Colonic mucosa (tissue), 4 donors: Measurements from ENCODE around the gene THRB. TPM values are rescaled to one million over a fixed set of nuclear protein-coding genes. Genes with fewer than 3 reads are reported as not detected.

Experiments
- DNase-seq: peaks from one replicate; pipeline ENCODE4 v3.0.0-alpha.2; 2020
- H3K27ac ChIP-seq: fragments of 200-600 bp; one replicate; pipeline ENCODE4 v1.8.0; 2021
- H3K27me3 ChIP-seq: fragments of 200-600 bp; one replicate; pipeline ENCODE4 v1.8.0; 2021
- H3K36me3 ChIP-seq: fragments of 200-600 bp; one replicate; pipeline ENCODE4 v1.8.0; 2021
- H3K4me1 ChIP-seq: fragments of 200-600 bp; one replicate; pipeline ENCODE4 v1.8.0; 2021; ENCODE audit warnings: mild to moderate bottlenecking
- H3K4me3 ChIP-seq: fragments of 200-600 bp; one replicate; pipeline ENCODE4 v1.8.0; 2021
- H3K9ac ChIP-seq, 2 donors: one replicate each; pipeline ENCODE4 v1.7.0; 2013; ENCODE audit warnings: control low read depth in 2 of 2, low read depth in 2 of 2, low read length in 2 of 2
- H3K9me3 ChIP-seq: fragments of 200-600 bp; one replicate; pipeline ENCODE4 v1.8.0; 2021
- CTCF ChIP-seq: fragments of 200-600 bp; IDR thresholded peaks from one replicate; pipeline ENCODE4 v1.8.0; 2022; ENCODE audit warnings: antibody characterized with exemption, mild to moderate bottlenecking
- intact Hi-C: fragments of 100-400 bp; cut with DNase I; formaldehyde crosslinking; loops from one replicate; pipeline ENCODE4 v1.14.1; 2022
- total RNA-seq, 2 donors: library from RNA; stranded (reverse); fragmentation: NEBNext Ultra II Directional in 1 of 2; extraction: Animal tissue kit (Norgen Biotek cat#: 25700) in 1 of 2; gene quantifications; one replicate each; pipeline ENCODE4 v1.2.1, GENCODE V29; 2021
- donor health status: healthy.
- donor health status: DM: no; HTN: no; CAD: no.
- donor health status: DM: no; HTN: no; CAD: no.

Gene THRB
- total RNA-seq, 2 donors from 2014 or later = 23.3 to 27.6 TPM

- H3K27me3 ChIP-seq = no peaks in the 10 kb centered on the region
- no peaks in the 10 kb centered on the region for H3K36me3 ChIP-seq
- no peak for TF ChIP-seq CTCF
- no peak overlapping the region for H3K4me3 ChIP-seq
- intact Hi-C loops = no loop called here
- no peak overlapping the region for H3K27ac ChIP-seq
- no peak overlapping the region for H3K9ac ChIP-seq
- H3K4me1 ChIP-seq = no peaks in the 10 kb centered on the region
- DNase-seq = no peak
- no peaks in the 10 kb centered on the region for H3K9me3 ChIP-seq
These were observed 182.8 kb downstream of the THRB start for GRCh38 chr3:24311881-24312280.

DNA sequence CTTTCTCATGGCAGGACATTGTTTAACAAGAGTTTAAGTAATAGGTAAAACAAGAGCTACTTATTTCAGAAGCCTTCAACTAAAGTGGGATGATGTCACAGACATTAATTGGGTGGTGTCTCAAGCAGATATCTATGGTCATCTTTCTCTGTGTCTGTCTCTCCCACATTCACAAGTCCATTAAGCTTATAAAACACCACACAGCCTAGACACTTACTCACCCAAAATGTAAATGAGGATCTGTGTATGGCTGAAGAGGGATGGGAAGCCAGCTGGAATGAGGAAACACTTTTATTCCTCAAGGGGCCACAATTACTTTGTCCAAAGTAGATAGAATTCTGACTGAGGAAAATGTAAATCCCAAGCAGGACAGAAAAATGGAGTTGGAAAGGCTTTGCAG, 183.8 kb downstream of the THRB start:
- no peak for TF ChIP-seq CTCF
- no peaks in the 10 kb centered on the region for H3K27me3 ChIP-seq
- H3K9me3 ChIP-seq = no peaks in the 10 kb centered on the region
- no peak overlapping the region for H3K4me3 ChIP-seq
- no peak overlapping the region for H3K9ac ChIP-seq
- H3K27ac ChIP-seq = no peak overlapping the region
- intact Hi-C loops = no loop called here
- H3K36me3 ChIP-seq = no peaks in the 10 kb centered on the region
- DNase-seq = no peak
- no peaks in the 10 kb centered on the region for H3K4me1 ChIP-seq

- no peak overlapping the region for H3K9ac ChIP-seq
- H3K36me3 ChIP-seq = no peaks in the 10 kb centered on the region
- no peak for TF ChIP-seq CTCF
- no peak for DNase-seq
- no peaks in the 10 kb centered on the region for H3K4me1 ChIP-seq
- intact Hi-C loops = no loop called here
- H3K27ac ChIP-seq = no peak overlapping the region
- no peaks in the 10 kb centered on the region for H3K27me3 ChIP-seq
- H3K4me3 ChIP-seq = no peak overlapping the region
- no peaks in the 10 kb centered on the region for H3K9me3 ChIP-seq
These were observed 188.1 kb downstream of the THRB start for GRCh38 chr3:24306518-24306917.

- Histone ChIP-seq H3K4me1 (no peaks in the 10 kb centered on the region), H3K4me3 (no peak overlapping the region), H3K9ac (no peak overlapping the region), H3K27ac (no peak overlapping the region), H3K9me3 (no peaks in the 10 kb centered on the region), H3K36me3 (no peaks in the 10 kb centered on the region), H3K27me3 (no peaks in the 10 kb centered on the region)
- no peak for DNase-seq
- intact Hi-C loops = no loop called here
- TF ChIP-seq CTCF = no peak
These were observed 188.7 kb downstream of the THRB start for GRCh38 chr3:24305795-24306467.

- TF ChIP-seq CTCF = no peak
- Histone ChIP-seq H3K4me3 (no peak overlapping the region), H3K27ac (no peak overlapping the region), H3K36me3 (no peaks in the 10 kb centered on the region), H3K9ac (no peak overlapping the region), H3K4me1 (no peaks in the 10 kb centered on the region), H3K27me3 (no peaks in the 10 kb centered on the region), H3K9me3 (no peaks in the 10 kb centered on the region)
- intact Hi-C loops = no loop called here
- DNase-seq = no peak
These were observed 191.4 kb downstream of the THRB start for GRCh38 chr3:24303057-24303754.
